ENCODE measurements around the gene FN1. TPM values are rescaled to one million over a fixed set of nuclear protein-coding genes. Genes with fewer than 3 reads are reported as not detected.

Gene FN1
- polyA plus RNA-seq, 1 donor (not counting 4 experiments of a cell fraction or from before 2014, with no cell fraction given), result 1,649 TPM

DNA sequence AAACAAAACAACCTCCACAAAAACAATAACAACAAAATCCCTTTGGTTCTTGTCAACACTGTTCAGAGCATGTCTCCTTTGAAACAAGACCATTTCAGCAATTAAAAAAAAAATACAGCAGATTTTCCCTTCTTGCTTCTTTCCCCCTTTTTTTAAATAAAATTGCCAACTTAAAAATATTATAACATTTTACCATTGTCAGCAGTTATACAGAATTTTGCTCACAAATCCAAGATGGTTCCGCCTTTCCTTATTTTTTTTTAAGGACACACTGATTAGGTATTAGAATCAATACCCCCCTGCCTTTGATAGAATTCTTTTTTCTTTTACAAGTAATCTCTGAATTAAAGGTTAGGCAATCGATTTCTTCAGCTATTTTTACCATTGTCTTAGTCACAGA, 48.7 kb upstream of the FN1 start:
- TF ChIP-seq CTCF (optimal IDR thresholded peaks at IDR 0.05 in 1 of 3, IDR thresholded peaks at IDR 0.05 in 1 of 3, conservative IDR thresholded peaks at IDR 0.05 in 1 of 3; ENCODE audit: extremely low read depth in 1 of 3, insufficient read depth in 2 of 3, low read length in 3 of 3), result no peak
- TF ChIP-seq EZH2 (IDR thresholded peaks at IDR 0.05; ENCODE audit: low read length), result no peak
- no peak overlapping the region for H3K27ac ChIP-seq (ENCODE audit: control insufficient read depth, insufficient read depth, low read length)
- H2AFZ ChIP-seq (ENCODE audit: control insufficient read depth, low read length), result no peak overlapping the region
- no peaks in the 10 kb centered on the region for H3K9me3 ChIP-seq (ENCODE audit: control insufficient read depth, low read depth, low read length)
- H4K20me1 ChIP-seq (ENCODE audit: control insufficient read depth, extremely low read depth, insufficient read depth, low read length), result no peaks in the 10 kb centered on the region
- H3K4me3 ChIP-seq (ENCODE audit: control insufficient read depth in 2 of 3, extremely low read depth in 1 of 3, insufficient read depth in 2 of 3, low read depth in 1 of 3, low read length in 3 of 3), result no peak overlapping the region
- peaks cover 13% of the 10 kb centered on the region for H3K4me1 ChIP-seq (ENCODE audit: control insufficient read depth, extremely low read depth, insufficient read depth, low read length)
- no peak for DNase-seq (ENCODE audit: low read depth, low spot score)
- H3K27me3 ChIP-seq (ENCODE audit: control insufficient read depth, extremely low read depth, insufficient read depth, low read length), result no peaks in the 10 kb centered on the region
- H3K36me3 ChIP-seq (ENCODE audit: control insufficient read depth in 2 of 2, extremely low read depth in 1 of 2, insufficient read depth in 2 of 2, low read length in 2 of 2), result no peaks in the 10 kb centered on the region
- dilution Hi-C loops (cut with MboI; ENCODE audit: extremely low pct_ligation_motif_present, low sequenced_read_pairs), result no loop called here
- no peak overlapping the region for H3K4me2 ChIP-seq (ENCODE audit: control insufficient read depth, extremely low read depth, insufficient read depth, low read depth, low read length)
- H3K9me1 ChIP-seq (ENCODE audit: control insufficient read depth, extremely low read depth, insufficient read depth, low read length), result no peaks in the 10 kb centered on the region
- FAIRE-seq, result no peak
- H3K9ac ChIP-seq (ENCODE audit: control insufficient read depth, extremely low read depth, insufficient read depth, low read length), result no peak overlapping the region
- H3K79me2 ChIP-seq (ENCODE audit: control insufficient read depth, insufficient read depth, low read length), result no peaks in the 10 kb centered on the region

- dilution Hi-C loops (cut with MboI; ENCODE audit: extremely low pct_ligation_motif_present, low sequenced_read_pairs), result no loop called here
- Histone ChIP-seq H3K27me3 (ENCODE audit: control insufficient read depth, extremely low read depth, insufficient read depth, low read length) (no peaks in the 10 kb centered on the region), H3K4me2 (ENCODE audit: control insufficient read depth, extremely low read depth, insufficient read depth, low read depth, low read length) (no peak overlapping the region), H2AFZ (ENCODE audit: control insufficient read depth, low read length) (no peak overlapping the region), H3K27ac (ENCODE audit: control insufficient read depth, insufficient read depth, low read length) (no peak overlapping the region), H3K9me1 (ENCODE audit: control insufficient read depth, extremely low read depth, insufficient read depth, low read length) (no peaks in the 10 kb centered on the region), H3K9ac (ENCODE audit: control insufficient read depth, extremely low read depth, insufficient read depth, low read length) (no peak overlapping the region), H3K9me3 (ENCODE audit: control insufficient read depth, low read depth, low read length) (no peaks in the 10 kb centered on the region), H4K20me1 (ENCODE audit: control insufficient read depth, extremely low read depth, insufficient read depth, low read length) (no peaks in the 10 kb centered on the region), H3K4me1 (ENCODE audit: control insufficient read depth, extremely low read depth, insufficient read depth, low read length) (peaks cover 20% of the 10 kb centered on the region), H3K79me2 (ENCODE audit: control insufficient read depth, insufficient read depth, low read length) (no peaks in the 10 kb centered on the region), H3K4me3 (ENCODE audit: control insufficient read depth in 2 of 3, extremely low read depth in 1 of 3, insufficient read depth in 2 of 3, low read depth in 1 of 3, low read length in 3 of 3) (no peak overlapping the region), H3K36me3 (ENCODE audit: control insufficient read depth in 2 of 2, extremely low read depth in 1 of 2, insufficient read depth in 2 of 2, low read length in 2 of 2) (no peaks in the 10 kb centered on the region)
- FAIRE-seq (no peak), DNase-seq (ENCODE audit: low read depth, low spot score) (no peak)
- TF ChIP-seq EZH2 (IDR thresholded peaks at IDR 0.05; ENCODE audit: low read length) (no peak), CTCF (optimal IDR thresholded peaks at IDR 0.05 in 1 of 3, IDR thresholded peaks at IDR 0.05 in 1 of 3, conservative IDR thresholded peaks at IDR 0.05 in 1 of 3; ENCODE audit: extremely low read depth in 1 of 3, insufficient read depth in 2 of 3, low read length in 3 of 3) (no peak)
Measured at GRCh38 chr2:215483431-215483830, 47.6 kb upstream of the FN1 start.
